Measurements from ENCODE around the gene LRRTM2.

The LRRTM2 gene

GRCh38 chr5:138819081-138819480, 56.1 kb downstream of the LRRTM2 start:
- no peak for DNase-seq (ENCODE audit: low read depth)
- no peak overlapping the region for H3K4me3 ChIP-seq (ENCODE audit: low read length)
- TF ChIP-seq, protein P1, sequence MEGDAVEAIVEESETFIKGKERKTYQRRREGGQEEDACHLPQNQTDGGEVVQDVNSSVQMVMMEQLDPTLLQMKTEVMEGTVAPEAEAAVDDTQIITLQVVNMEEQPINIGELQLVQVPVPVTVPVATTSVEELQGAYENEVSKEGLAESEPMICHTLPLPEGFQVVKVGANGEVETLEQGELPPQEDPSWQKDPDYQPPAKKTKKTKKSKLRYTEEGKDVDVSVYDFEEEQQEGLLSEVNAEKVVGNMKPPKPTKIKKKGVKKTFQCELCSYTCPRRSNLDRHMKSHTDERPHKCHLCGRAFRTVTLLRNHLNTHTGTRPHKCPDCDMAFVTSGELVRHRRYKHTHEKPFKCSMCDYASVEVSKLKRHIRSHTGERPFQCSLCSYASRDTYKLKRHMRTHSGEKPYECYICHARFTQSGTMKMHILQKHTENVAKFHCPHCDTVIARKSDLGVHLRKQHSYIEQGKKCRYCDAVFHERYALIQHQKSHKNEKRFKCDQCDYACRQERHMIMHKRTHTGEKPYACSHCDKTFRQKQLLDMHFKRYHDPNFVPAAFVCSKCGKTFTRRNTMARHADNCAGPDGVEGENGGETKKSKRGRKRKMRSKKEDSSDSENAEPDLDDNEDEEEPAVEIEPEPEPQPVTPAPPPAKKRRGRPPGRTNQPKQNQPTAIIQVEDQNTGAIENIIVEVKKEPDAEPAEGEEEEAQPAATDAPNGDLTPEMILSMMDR (conservative IDR thresholded peaks at IDR 0.05; ENCODE audit: low read depth, low read length), result no peak

All from retinal pigment epithelial cell (primary cell).